ENCODE results near the gene ENOX1. TPM values are rescaled to one million over a fixed set of nuclear protein-coding genes. Genes with fewer than 3 reads are reported as not detected.

ENOX1 gene
- total and polyA plus RNA-seq, 2 donors (not counting 3 experiments of a cell fraction or from before 2014, with no cell fraction given): 0.17 to 0.97 TPM

GRCh38 chr13:43389983-43390382 lies 396.8 kb downstream of the ENOX1 start:
- Histone ChIP-seq H3K4me1 (ENCODE audit: control insufficient read depth, extremely low read depth, insufficient read depth, low read length) (no peaks in the 10 kb centered on the region), H2AFZ (ENCODE audit: low read depth, low read length) (no peak overlapping the region), H3K9ac (replicated peaks; ENCODE audit: extremely low read depth, insufficient read depth, low read length) (no peak overlapping the region), H3K36me3 (ENCODE audit: control insufficient read depth in 2 of 2, extremely low read depth in 1 of 2, insufficient read depth in 2 of 2, low read length in 2 of 2) (no peaks in the 10 kb centered on the region), H3K27me3 (ENCODE audit: control insufficient read depth in 2 of 2, insufficient read depth in 2 of 2, low read length in 2 of 2) (no peaks in the 10 kb centered on the region), H3K4me3 (replicated peaks in 1 of 3; ENCODE audit: insufficient read depth in 1 of 3, low read depth in 1 of 3, low read length in 3 of 3) (no peak overlapping the region), H3K79me2 (ENCODE audit: control insufficient read depth, insufficient read depth, low read length) (no peaks in the 10 kb centered on the region), H4K20me1 (replicated peaks; ENCODE audit: control insufficient read depth, extremely low read depth, insufficient read depth, low read length) (no peaks in the 10 kb centered on the region), H3K9me1 (replicated peaks; ENCODE audit: control insufficient read depth, extremely low read depth, insufficient read depth, low read length) (no peaks in the 10 kb centered on the region), H3K4me2 (ENCODE audit: insufficient read depth, low read length) (no peak overlapping the region), H3K27ac (ENCODE audit: insufficient read depth, low read depth, low read length) (no peak overlapping the region), H3K9me3 (replicated peaks; ENCODE audit: control insufficient read depth, insufficient read depth, low read length) (no peaks in the 10 kb centered on the region)
- TF ChIP-seq MYC (IDR thresholded peaks at IDR 0.05; ENCODE audit: low read depth, low read length): no peak
- DNase-seq (ENCODE audit: low read depth, low spot score) (no peak), FAIRE-seq (no peak)
- ChIA-PET POLR2A (no interaction called here), CTCF (no interaction called here)
- intact Hi-C loops (cut with micrococcal nuclease) (no loop called here), dilution Hi-C loops (cut with MboI; ENCODE audit: extremely low pct_ligation_motif_present, low sequenced_read_pairs) (no loop called here)
- BruUV-seq (replicated peaks): no TSS peak

GRCh38 chr13:43389573-43389972 lies 397.2 kb downstream of the ENOX1 start:
- dilution Hi-C loops (cut with MboI; ENCODE audit: extremely low pct_ligation_motif_present, low sequenced_read_pairs) (no loop called here), intact Hi-C loops (cut with micrococcal nuclease) (no loop called here)
- H3K27me3 ChIP-seq (ENCODE audit: control insufficient read depth in 2 of 2, insufficient read depth in 2 of 2, low read length in 2 of 2): no peaks in the 10 kb centered on the region
- H3K4me1 ChIP-seq (ENCODE audit: control insufficient read depth, extremely low read depth, insufficient read depth, low read length): no peaks in the 10 kb centered on the region
- no peak overlapping the region for H3K4me3 ChIP-seq (replicated peaks in 1 of 3; ENCODE audit: insufficient read depth in 1 of 3, low read depth in 1 of 3, low read length in 3 of 3)
- ChIA-PET CTCF (no interaction called here), POLR2A (no interaction called here)
- H3K9ac ChIP-seq (replicated peaks; ENCODE audit: extremely low read depth, insufficient read depth, low read length): no peak overlapping the region
- no TSS peak for BruUV-seq (replicated peaks)
- TF ChIP-seq POLR2AphosphoS5 (IDR thresholded peaks at IDR 0.05; ENCODE audit: insufficient read depth, low read depth, low read length) (no peak), EZH2 (IDR thresholded peaks at IDR 0.05; ENCODE audit: borderline replicate concordance, low read depth, low read length, severe bottlenecking) (no peak), MAX (IDR thresholded peaks at IDR 0.05; ENCODE audit: insufficient read depth, insufficient read length) (no peak)
- TF ChIP-seq, protein P1, sequence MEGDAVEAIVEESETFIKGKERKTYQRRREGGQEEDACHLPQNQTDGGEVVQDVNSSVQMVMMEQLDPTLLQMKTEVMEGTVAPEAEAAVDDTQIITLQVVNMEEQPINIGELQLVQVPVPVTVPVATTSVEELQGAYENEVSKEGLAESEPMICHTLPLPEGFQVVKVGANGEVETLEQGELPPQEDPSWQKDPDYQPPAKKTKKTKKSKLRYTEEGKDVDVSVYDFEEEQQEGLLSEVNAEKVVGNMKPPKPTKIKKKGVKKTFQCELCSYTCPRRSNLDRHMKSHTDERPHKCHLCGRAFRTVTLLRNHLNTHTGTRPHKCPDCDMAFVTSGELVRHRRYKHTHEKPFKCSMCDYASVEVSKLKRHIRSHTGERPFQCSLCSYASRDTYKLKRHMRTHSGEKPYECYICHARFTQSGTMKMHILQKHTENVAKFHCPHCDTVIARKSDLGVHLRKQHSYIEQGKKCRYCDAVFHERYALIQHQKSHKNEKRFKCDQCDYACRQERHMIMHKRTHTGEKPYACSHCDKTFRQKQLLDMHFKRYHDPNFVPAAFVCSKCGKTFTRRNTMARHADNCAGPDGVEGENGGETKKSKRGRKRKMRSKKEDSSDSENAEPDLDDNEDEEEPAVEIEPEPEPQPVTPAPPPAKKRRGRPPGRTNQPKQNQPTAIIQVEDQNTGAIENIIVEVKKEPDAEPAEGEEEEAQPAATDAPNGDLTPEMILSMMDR (IDR thresholded peaks at IDR 0.05; ENCODE audit: extremely low read depth in 1 of 2, insufficient read depth in 1 of 2, low read depth in 1 of 2, low read length in 2 of 2): no peak
- no peak for FAIRE-seq
- no peaks in the 10 kb centered on the region for H4K20me1 ChIP-seq (replicated peaks; ENCODE audit: control insufficient read depth, extremely low read depth, insufficient read depth, low read length)
- no peaks in the 10 kb centered on the region for H3K9me3 ChIP-seq (replicated peaks; ENCODE audit: control insufficient read depth, insufficient read depth, low read length)
- no peaks in the 10 kb centered on the region for H3K79me2 ChIP-seq (ENCODE audit: control insufficient read depth, insufficient read depth, low read length)
- no peaks in the 10 kb centered on the region for H3K9me1 ChIP-seq (replicated peaks; ENCODE audit: control insufficient read depth, extremely low read depth, insufficient read depth, low read length)
- no peaks in the 10 kb centered on the region for H3K36me3 ChIP-seq (ENCODE audit: control insufficient read depth in 2 of 2, extremely low read depth in 1 of 2, insufficient read depth in 2 of 2, low read length in 2 of 2)
- no peak overlapping the region for H3K27ac ChIP-seq (ENCODE audit: insufficient read depth, low read depth, low read length)
- no peak overlapping the region for H2AFZ ChIP-seq (ENCODE audit: low read depth, low read length)
- no peak overlapping the region for H3K4me2 ChIP-seq (ENCODE audit: insufficient read depth, low read length)
- no peak for DNase-seq (ENCODE audit: low read depth, low spot score)
